Loucy (cell line): ENCODE measurements around the gene ZNF423.

ENCODE experiments used
- H2AFZ ChIP-seq: fragments of 200-600 bp; sonication (generic); 2 replicates; pipeline ENCODE4 v1.6.0; 2016; ENCODE audit warnings: antibody characterized with exemption, mild to moderate bottlenecking, low read length, moderate library complexity
- H3F3A ChIP-seq: fragments of 200-600 bp; 2 replicates; pipeline ENCODE4 v1.6.0; 2016; ENCODE audit warnings: antibody characterized with exemption, low read depth, mild to moderate bottlenecking
- H3K27me3 ChIP-seq: fragments of 200-600 bp; sonication (generic); 2 replicates; pipeline ENCODE4 v1.6.1; 2014; ENCODE audit warnings: low read length, mild to moderate bottlenecking; ENCODE audit not compliant: insufficient read depth, poor library complexity, severe bottlenecking
- H3K36me3 ChIP-seq: fragments of 200-600 bp; sonication (generic); 2 replicates; pipeline ENCODE4 v1.6.1; 2016; ENCODE audit warnings: low read length; ENCODE audit not compliant: insufficient read depth
- H3K4me1 ChIP-seq: fragments of 200-600 bp; sonication (generic); 2 replicates; pipeline ENCODE4 v1.5.1; 2014; ENCODE audit warnings: low read length, mild to moderate bottlenecking; ENCODE audit not compliant: insufficient read depth, poor library complexity, severe bottlenecking
- H3K4me2 ChIP-seq: fragments of 200-600 bp; sonication (generic); 2 replicates; pipeline ENCODE4 v1.6.0; 2014; ENCODE audit warnings: antibody characterized with exemption, low read length, low read depth, mild to moderate bottlenecking; ENCODE audit not compliant: poor library complexity, severe bottlenecking
- H3K4me3 ChIP-seq: fragments of 200-600 bp; sonication (generic); 2 replicates; pipeline ENCODE4 v1.5.1; 2014; ENCODE audit warnings: low read length, mild to moderate bottlenecking, mixed read lengths; ENCODE audit not compliant: poor library complexity, severe bottlenecking
- H3K79me2 ChIP-seq: fragments of 200-600 bp; sonication (generic); 2 replicates; pipeline ENCODE4 v1.6.1; 2014; ENCODE audit warnings: low read length; ENCODE audit not compliant: insufficient read depth
- H3K9ac ChIP-seq: fragments of 200-600 bp; sonication (generic); 2 replicates; pipeline ENCODE4 v1.6.0; 2014; ENCODE audit warnings: mild to moderate bottlenecking, low read depth, low read length, moderate library complexity; ENCODE audit not compliant: poor library complexity, severe bottlenecking
- H3K9me2 ChIP-seq: fragments of 200-600 bp; sonication (generic); replicated peaks from 2 replicates; pipeline ENCODE4 v1.6.1; 2016; ENCODE audit warnings: low read depth, low read length, mixed read lengths
- H3K9me3 ChIP-seq: fragments of 200-600 bp; sonication (generic); 2 replicates; pipeline ENCODE4 v1.6.1; 2014; ENCODE audit warnings: mild to moderate bottlenecking, antibody characterized with exemption, low read length, low read depth; ENCODE audit not compliant: insufficient read depth
- H4K20me1 ChIP-seq: fragments of 200-600 bp; sonication (generic); 2 replicates; pipeline ENCODE4 v1.6.0; 2014; ENCODE audit warnings: antibody characterized with exemption, low read length, mild to moderate bottlenecking; ENCODE audit not compliant: insufficient read depth, poor library complexity, severe bottlenecking
- EZH2phosphoT487 ChIP-seq: fragments of 200-600 bp; IDR thresholded peaks from 2 replicates; pipeline ENCODE4 v1.6.1; 2018; ENCODE audit warnings: antibody characterized with exemption, mild to moderate bottlenecking, moderate library complexity, borderline replicate concordance
- TF ChIP-seq, protein P1 (sequence below): fragments of 200-600 bp; sonication (generic); conservative IDR thresholded peaks from 2 replicates; pipeline ENCODE4 v1.5.1; 2014; ENCODE audit warnings: mild to moderate bottlenecking, antibody characterized with exemption, low read length

ZNF423 gene

GRCh38 chr16:49519008-49519656, 336.8 kb downstream of the ZNF423 start:
- Histone ChIP-seq H4K20me1 (no peaks in the 10 kb centered on the region), H3K79me2 (no peaks in the 10 kb centered on the region), H3K9me3 (no peaks in the 10 kb centered on the region), H3K4me2 (no peak overlapping the region), H3K9me2 (no peaks in the 10 kb centered on the region), H3K36me3 (no peaks in the 10 kb centered on the region), H3K4me1 (no peaks in the 10 kb centered on the region), H2AFZ (no peak overlapping the region), H3K9ac (no peak overlapping the region), H3F3A (no peaks in the 10 kb centered on the region), H3K4me3 (no peak overlapping the region), H3K27me3 (no peaks in the 10 kb centered on the region)
- TF ChIP-seq EZH2phosphoT487: no peak
- TF ChIP-seq, protein P1, sequence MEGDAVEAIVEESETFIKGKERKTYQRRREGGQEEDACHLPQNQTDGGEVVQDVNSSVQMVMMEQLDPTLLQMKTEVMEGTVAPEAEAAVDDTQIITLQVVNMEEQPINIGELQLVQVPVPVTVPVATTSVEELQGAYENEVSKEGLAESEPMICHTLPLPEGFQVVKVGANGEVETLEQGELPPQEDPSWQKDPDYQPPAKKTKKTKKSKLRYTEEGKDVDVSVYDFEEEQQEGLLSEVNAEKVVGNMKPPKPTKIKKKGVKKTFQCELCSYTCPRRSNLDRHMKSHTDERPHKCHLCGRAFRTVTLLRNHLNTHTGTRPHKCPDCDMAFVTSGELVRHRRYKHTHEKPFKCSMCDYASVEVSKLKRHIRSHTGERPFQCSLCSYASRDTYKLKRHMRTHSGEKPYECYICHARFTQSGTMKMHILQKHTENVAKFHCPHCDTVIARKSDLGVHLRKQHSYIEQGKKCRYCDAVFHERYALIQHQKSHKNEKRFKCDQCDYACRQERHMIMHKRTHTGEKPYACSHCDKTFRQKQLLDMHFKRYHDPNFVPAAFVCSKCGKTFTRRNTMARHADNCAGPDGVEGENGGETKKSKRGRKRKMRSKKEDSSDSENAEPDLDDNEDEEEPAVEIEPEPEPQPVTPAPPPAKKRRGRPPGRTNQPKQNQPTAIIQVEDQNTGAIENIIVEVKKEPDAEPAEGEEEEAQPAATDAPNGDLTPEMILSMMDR: no peak

- Histone ChIP-seq H3K79me2 (no peaks in the 10 kb centered on the region), H3K4me2 (no peak overlapping the region), H3K4me1 (no peaks in the 10 kb centered on the region), H3K9me3 (no peaks in the 10 kb centered on the region), H4K20me1 (no peaks in the 10 kb centered on the region), H3F3A (no peaks in the 10 kb centered on the region), H3K9me2 (no peaks in the 10 kb centered on the region), H2AFZ (no peak overlapping the region), H3K36me3 (no peaks in the 10 kb centered on the region), H3K9ac (no peak overlapping the region), H3K27me3 (no peaks in the 10 kb centered on the region), H3K4me3 (no peak overlapping the region)
- TF ChIP-seq, protein P1: no peak
- no peak for TF ChIP-seq EZH2phosphoT487
These were observed 339.4 kb downstream of the ZNF423 start for GRCh38 chr16:49516382-49517036.

GRCh38 chr16:49515861-49516260, 340.1 kb downstream of the ZNF423 start:
- Histone ChIP-seq H3K9ac (no peak overlapping the region), H3K27me3 (no peaks in the 10 kb centered on the region), H4K20me1 (no peaks in the 10 kb centered on the region), H3K4me1 (no peaks in the 10 kb centered on the region), H3K4me3 (no peak overlapping the region), H3K79me2 (no peaks in the 10 kb centered on the region), H3K9me2 (no peaks in the 10 kb centered on the region), H2AFZ (no peak overlapping the region), H3F3A (no peaks in the 10 kb centered on the region), H3K4me2 (no peak overlapping the region), H3K9me3 (no peaks in the 10 kb centered on the region), H3K36me3 (no peaks in the 10 kb centered on the region)
- no peak for TF ChIP-seq EZH2phosphoT487
- TF ChIP-seq, protein P1: no peak
